Suprapubic skin (tissue), 4 donors: ENCODE data around the gene MICAL2. TPM values are rescaled to one million over a fixed set of nuclear protein-coding genes. Genes with fewer than 3 reads are reported as not detected.

ENCODE experiments used
- DNase-seq, 2 donors: peaks; one replicate each; pipeline ENCODE4 v3.0.0-alpha.2; 2019; ENCODE audit warnings: low spot score in 2 of 2
- H3K27ac ChIP-seq: fragments of 200-600 bp; sonication (generic); one replicate; pipeline ENCODE4 v1.5.1; 2019
- H3K27me3 ChIP-seq: fragments of 200-600 bp; sonication (generic); one replicate; pipeline ENCODE4 v1.5.1; 2019
- H3K36me3 ChIP-seq: fragments of 200-600 bp; sonication (generic); one replicate; pipeline ENCODE4 v1.5.1; 2019
- H3K4me1 ChIP-seq: fragments of 200-600 bp; sonication (generic); one replicate; pipeline ENCODE4 v1.5.1; 2019
- H3K4me3 ChIP-seq: fragments of 200-600 bp; sonication (generic); one replicate; pipeline ENCODE4 v1.5.1; 2019; ENCODE audit warnings: mild to moderate bottlenecking
- H3K9me3 ChIP-seq: fragments of 200-600 bp; sonication (generic); one replicate; pipeline ENCODE4 v1.5.1; 2019
- CTCF ChIP-seq, 2 donors: fragments of 200-600 bp in 1 of 2; fragments of 450-650 bp in 1 of 2; sonication (generic) in 1 of 2; IDR thresholded peaks; one replicate each; pipeline ENCODE4 v1.5.1; 2016 to 2019; ENCODE audit warnings: antibody characterized with exemption in 2 of 2, mild to moderate bottlenecking in 1 of 2, moderate library complexity in 1 of 2
- EP300 ChIP-seq: sonication (generic); formaldehyde crosslinking; IDR thresholded peaks from one replicate; pipeline ENCODE4 v1.6.1; 2017; ENCODE audit warnings: antibody characterized with exemption
- POLR2A ChIP-seq, 2 donors: fragments of 450-650 bp; IDR thresholded peaks; one replicate each; pipeline ENCODE4 v1.6.1; 2017; ENCODE audit warnings: antibody characterized with exemption in 2 of 2, mild to moderate bottlenecking in 2 of 2, moderate library complexity in 2 of 2
- POLR2AphosphoS5 ChIP-seq, 3 donors: sonication (generic); formaldehyde crosslinking; IDR thresholded peaks; one replicate each; pipeline ENCODE4 v1.6.1; 2017; ENCODE audit warnings: antibody characterized with exemption in 3 of 3
- WGBS: methylation state at CpG from one replicate; pipeline ENCODE4 v1.1.5; 2018; 5-methylcytosine and 5-hydroxymethylcytosine counted together
- total RNA-seq, 4 donors: library from RNA; depleted of rRNA; stranded (reverse); fragments of >200 nt; gene quantifications; one replicate each; pipeline ENCODE4 v1.1.0, GENCODE V29; 2016

Gene MICAL2
- total RNA-seq, 4 donors from 2014 or later, result 117 to 232 (median 164) TPM

GRCh38 chr11:12273618-12273995, 163.2 kb downstream of the MICAL2 start:
- no peaks in the 10 kb centered on the region for H3K9me3 ChIP-seq
- peaks cover 14% of the 10 kb centered on the region for H3K36me3 ChIP-seq
- 92% methylated on average over 2 of the region's 2 CpGs for WGBS
- H3K27ac ChIP-seq, result no peak overlapping the region
- DNase-seq, result peak; percentile 9 to 31
- H3K27me3 ChIP-seq, result no peaks in the 10 kb centered on the region
- H3K4me1 ChIP-seq, result peaks cover 7% of the 10 kb centered on the region
- no peak overlapping the region for H3K4me3 ChIP-seq
- TF ChIP-seq EP300, result no peak
- no peak for TF ChIP-seq CTCF (IDR thresholded peaks at IDR 0.05)
- TF ChIP-seq POLR2A (IDR thresholded peaks at IDR 0.05), result no peak
- TF ChIP-seq POLR2AphosphoS5 (IDR thresholded peaks at IDR 0.05), result no peak

GRCh38 chr11:12274056-12274455, 163.7 kb downstream of the MICAL2 start:
- 83% methylated on average over 3 of the region's 3 CpGs for WGBS
- TF ChIP-seq EP300 (no peak), CTCF (IDR thresholded peaks at IDR 0.05) (no peak), POLR2AphosphoS5 (IDR thresholded peaks at IDR 0.05) (no peak), POLR2A (IDR thresholded peaks at IDR 0.05) (no peak)
- Histone ChIP-seq H3K27me3 (no peaks in the 10 kb centered on the region), H3K9me3 (no peaks in the 10 kb centered on the region), H3K27ac (no peak overlapping the region), H3K4me3 (no peak overlapping the region), H3K4me1 (peaks cover 7% of the 10 kb centered on the region), H3K36me3 (peaks cover 14% of the 10 kb centered on the region)
- DNase-seq, result peak; percentile 6 to 9

- Histone ChIP-seq H3K4me3 (no peak overlapping the region), H3K4me1 (peaks cover 3% of the 10 kb centered on the region), H3K27ac (no peak overlapping the region), H3K27me3 (no peaks in the 10 kb centered on the region), H3K36me3 (peaks cover 14% of the 10 kb centered on the region), H3K9me3 (no peaks in the 10 kb centered on the region)
- WGBS, result 91% methylated on average over 14 of the region's 14 CpGs
- DNase-seq, result peak; percentile 35 to 57
- no peak for TF ChIP-seq EP300
- TF ChIP-seq POLR2AphosphoS5 (IDR thresholded peaks at IDR 0.05), result no peak
- TF ChIP-seq CTCF (IDR thresholded peaks at IDR 0.05), result no peak
- TF ChIP-seq POLR2A (IDR thresholded peaks at IDR 0.05), result no peak
Observed at GRCh38 chr11:12274558-12275197, 164.3 kb downstream of the MICAL2 start.

- WGBS, result 94% methylated on average over 7 of the region's 9 CpGs
- Histone ChIP-seq H3K27me3 (no peaks in the 10 kb centered on the region), H3K4me3 (no peak overlapping the region), H3K36me3 (peaks cover 14% of the 10 kb centered on the region), H3K9me3 (no peaks in the 10 kb centered on the region), H3K27ac (no peak overlapping the region), H3K4me1 (no peaks in the 10 kb centered on the region)
- TF ChIP-seq POLR2A (IDR thresholded peaks at IDR 0.05), result no peak
- TF ChIP-seq EP300, result no peak
- TF ChIP-seq POLR2AphosphoS5 (IDR thresholded peaks at IDR 0.05), result no peak
- TF ChIP-seq CTCF (IDR thresholded peaks at IDR 0.05), result no peak
- peak; percentile 52 to 72 for DNase-seq
Observed at GRCh38 chr11:12275818-12276217, 165.4 kb downstream of the MICAL2 start.

GRCh38 chr11:12276356-12276755, 166.0 kb downstream of the MICAL2 start:
- peak; percentile 18 to 45 for DNase-seq
- Histone ChIP-seq H3K4me1 (no peaks in the 10 kb centered on the region), H3K4me3 (no peak overlapping the region), H3K27ac (no peak overlapping the region), H3K27me3 (no peaks in the 10 kb centered on the region), H3K9me3 (no peaks in the 10 kb centered on the region), H3K36me3 (peaks cover 14% of the 10 kb centered on the region)
- TF ChIP-seq POLR2AphosphoS5 (IDR thresholded peaks at IDR 0.05), result no peak
- 94% methylated on average over 6 of the region's 6 CpGs for WGBS
